ENCODE results near the gene MACF1. TPM values are rescaled to one million over a fixed set of nuclear protein-coding genes. Genes with fewer than 3 reads are reported as not detected.
"Not testable (repeated sequence)": the region's sequence is repeated elsewhere in the genome, so short reads cannot be mapped to it uniquely, and the experiment has no call there.

The MACF1 gene
- total RNA-seq, 1 donor from 2014 or later = 396 TPM

DNA sequence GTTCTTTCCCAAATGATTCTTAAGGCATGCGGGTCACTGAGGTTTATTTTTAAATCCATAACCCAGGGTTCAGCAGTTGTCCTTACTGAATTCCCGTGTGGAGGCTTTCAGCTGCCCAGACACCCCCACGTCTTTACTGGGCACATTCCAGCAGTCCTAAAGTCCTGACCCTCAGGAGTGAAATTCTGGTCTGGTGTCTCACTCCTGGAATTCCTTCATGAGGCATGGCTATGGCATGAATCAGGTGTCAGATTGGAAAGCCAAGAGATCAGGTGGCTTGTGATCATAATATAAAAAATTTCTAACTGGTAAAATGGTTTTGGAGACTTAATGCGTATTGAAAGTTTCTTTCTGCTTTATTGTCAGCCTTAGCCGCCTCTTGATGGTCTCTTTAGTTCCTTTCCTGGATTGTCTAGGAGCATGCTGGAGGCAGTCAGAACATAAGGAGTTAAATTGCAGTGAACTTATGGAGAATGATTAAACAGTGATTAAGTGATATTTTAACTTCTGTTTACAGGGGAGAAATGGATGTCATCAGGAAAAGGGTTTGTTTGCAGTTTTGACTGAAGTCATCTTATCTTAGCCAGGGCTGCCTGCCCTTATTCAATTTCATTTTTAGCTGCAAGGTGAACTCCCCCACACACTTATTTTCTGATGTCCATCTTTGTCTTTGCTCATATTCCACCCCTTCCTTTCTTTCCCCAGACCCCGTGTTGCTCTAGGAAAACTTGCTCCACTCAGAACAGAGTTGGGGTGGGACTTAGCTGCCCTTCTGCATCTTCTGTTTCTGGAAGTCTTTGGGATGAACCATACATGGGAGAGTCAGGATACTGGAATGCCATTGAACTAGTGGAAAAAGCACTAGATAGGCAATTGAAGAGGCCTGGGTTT is 25.7 kb upstream of the MACF1 start:
- intact Hi-C loops (cut with micrococcal nuclease) = no loop called here

DNA sequence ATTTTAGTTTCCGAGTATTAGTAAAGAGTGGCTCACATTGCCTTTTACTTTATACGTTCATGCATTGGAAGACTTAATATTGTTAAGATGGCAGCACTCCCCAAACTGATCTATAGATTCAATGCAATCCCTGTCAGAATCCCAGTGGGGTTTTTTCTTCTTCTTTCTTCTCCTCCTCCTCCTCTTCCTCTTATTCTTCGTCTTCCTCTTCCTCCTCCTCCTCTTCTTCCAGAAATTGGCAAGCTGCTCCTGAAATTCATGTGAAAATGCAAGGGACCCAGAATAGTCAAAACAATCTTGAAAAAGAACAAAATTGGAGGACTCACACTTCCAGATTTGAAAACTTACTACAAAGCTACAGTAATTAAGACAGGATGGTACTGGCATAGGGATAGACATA is 23.2 kb upstream of the MACF1 start:
- intact Hi-C loops (cut with micrococcal nuclease) = loop anchor here (5.0 kb wide), 1 partner anchor 36 kb away; no protein-coding TSS in a partner anchor

DNA sequence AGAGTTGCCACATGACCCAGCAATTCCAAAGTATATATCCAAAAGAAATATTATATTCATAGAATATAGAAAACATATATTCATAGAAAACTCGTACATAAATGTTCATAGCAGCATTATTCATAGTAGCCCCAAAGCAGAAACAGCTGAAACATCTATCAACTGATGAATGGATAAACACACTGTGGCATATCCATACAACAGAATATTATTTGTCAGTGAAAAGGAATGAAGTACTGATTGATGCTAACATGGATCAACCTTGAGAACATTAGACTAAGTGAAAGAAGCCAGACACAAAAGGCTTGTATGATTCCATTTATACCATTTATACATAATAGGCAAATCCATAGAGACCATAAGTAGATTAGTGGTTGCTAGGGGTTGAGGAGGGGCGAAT is 21.7 kb upstream of the MACF1 start:
- intact Hi-C loops (cut with micrococcal nuclease) = loop anchor here (1.0 to 5.0 kb wide), 4 partner anchors 9 to 146 kb away; no protein-coding TSS in a partner anchor

DNA sequence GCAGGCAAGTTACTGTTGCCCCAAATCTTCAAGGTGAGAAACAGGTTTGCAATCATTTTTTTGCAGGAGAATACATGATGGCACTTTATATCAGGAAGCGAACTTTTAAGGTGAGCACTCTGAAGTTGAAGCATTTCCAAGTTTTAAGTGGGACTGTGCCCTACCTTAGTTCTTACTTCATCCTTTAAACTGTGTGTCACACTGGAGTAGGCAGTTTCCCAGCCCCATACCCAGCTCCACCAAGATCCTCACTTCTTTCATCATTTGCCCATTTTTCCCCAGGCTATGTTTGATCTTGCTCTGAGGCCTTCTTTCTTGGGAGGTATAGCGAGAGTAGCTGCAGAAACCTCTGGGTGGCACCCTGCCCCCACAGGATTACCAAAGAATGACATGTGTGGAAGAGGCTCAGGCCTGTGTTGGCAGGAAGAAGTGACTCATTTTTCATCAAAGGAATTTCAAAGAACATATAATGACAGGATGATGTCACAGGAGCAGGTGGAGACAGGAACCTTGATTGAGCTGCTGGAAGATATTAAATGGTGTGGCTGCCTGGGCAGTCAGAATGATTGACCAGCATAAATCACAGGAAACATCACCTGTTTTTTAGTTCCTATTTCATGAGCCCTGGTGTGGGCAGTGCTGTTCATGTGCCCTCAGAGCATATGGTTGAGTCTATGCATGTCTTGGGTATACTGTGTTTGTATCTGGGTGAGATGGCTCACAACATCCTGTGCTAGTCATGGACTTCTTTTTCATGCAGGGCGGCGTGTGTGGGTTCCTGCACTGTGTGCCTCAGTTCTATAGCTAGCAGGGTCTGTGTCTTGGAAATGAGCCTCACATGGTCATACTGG is 20.8 kb upstream of the MACF1 start:
- intact Hi-C loops (cut with micrococcal nuclease) = loop anchor here (1.0 to 5.0 kb wide), 4 partner anchors 9 to 145 kb away; no protein-coding TSS in a partner anchor

DNA sequence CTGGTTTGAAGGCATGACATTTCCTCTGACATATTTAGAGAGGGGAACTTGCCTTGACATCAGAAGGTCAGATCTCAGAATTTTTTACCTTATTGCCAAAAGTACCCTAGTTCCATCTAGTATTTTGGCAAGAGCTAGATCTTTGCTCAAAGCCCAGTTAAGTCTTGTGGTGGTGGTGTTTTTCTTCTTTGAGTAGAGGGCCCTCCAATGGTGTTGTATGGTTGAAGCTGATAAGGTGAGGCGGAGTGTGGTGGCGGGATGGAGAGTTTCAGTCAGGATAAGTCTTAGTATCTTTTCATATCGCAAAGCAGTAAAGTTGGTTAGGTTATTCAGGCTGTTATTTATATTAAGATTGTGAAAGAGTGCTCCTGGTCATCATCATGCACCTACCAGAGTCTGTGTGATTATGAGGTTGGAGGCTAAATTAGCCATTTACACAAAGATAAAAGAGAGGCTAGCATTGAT is 20.1 kb upstream of the MACF1 start:
- intact Hi-C loops (cut with micrococcal nuclease) = loop anchor here (5.0 kb wide), 1 partner anchor 33 kb away; no protein-coding TSS in a partner anchor

DNA sequence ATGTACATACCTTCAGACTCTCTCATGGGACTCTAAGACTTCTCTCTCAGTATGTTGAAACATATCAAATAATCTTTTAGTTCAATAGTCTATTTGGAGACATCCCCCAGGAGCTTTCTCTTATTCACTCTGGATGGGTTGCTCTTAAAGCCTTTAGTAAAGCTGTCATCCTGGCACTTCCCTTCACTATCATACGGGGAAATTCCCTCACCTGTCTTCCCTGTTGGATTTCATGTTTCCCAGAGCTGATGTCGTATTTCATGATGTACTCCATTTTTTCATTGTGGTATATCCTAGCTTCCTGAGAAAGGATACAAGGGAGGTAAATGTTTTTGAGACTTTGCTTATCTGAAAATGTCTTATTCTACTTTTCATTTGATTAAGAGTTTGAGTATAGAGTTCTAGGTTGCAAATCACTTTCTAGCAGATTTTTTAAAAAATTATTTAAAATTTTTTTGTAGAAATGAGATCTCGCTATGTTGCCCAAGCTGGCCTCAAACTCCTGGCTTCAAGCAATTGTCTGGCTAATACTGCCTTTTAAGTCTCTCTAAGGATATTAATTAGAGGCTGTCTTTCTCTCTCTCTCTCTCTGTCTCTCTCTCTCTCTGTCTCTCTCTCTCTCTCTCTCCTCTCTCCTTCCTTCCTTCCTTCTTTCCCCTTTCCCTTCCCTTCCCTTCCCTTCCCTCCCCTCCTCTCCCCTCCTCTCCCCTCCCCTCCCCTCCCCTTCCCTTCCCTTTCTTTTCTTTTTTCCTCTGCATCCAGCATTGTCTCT is 17.0 kb upstream of the MACF1 start:
- intact Hi-C loops (cut with micrococcal nuclease) = no loop called here

DNA sequence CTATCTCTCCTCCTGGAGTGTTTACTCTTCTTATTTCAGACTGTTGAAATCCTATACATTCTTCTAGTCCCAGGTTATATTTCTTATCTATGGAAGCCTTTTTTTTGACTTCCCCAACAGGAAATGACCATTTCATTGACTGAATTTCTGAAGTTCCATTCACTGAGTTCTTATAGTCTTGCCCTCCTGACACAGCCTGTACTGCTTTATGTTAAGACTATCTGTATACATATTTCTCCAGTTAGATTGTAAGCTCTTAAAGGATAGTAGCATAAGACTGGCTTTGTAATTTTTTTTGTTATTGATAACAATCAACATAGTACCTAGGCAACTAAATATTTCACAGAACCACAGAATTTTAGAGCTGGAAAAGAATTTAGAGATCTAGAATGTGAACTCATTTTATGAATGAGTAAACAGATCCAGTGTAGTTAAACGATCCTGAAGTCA is 14.9 kb upstream of the MACF1 start:
- intact Hi-C loops (cut with micrococcal nuclease) = loop anchor here (5.0 kb wide), 1 partner anchor 388 kb away; the partner anchor contains the start of gene PABPC4

DNA sequence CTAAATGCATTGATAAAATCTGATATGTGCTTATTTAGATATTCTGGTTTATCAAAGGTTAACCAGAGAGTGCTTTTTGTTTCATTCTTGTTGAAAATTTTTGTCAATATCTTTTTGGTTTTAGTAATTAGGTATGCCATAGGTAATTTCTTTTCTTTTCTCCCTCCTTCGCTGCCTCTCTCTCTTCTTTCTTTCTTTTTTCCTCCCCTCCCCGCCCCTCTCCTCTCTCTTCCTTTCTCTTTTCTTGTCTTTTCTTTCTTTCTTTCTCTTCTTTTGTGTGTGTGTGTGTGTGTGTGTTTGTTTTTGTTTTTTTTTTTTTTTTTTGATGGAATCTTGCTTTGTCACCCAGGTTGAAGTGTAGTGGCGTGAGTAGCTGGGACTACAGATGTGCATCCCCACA is 14.4 kb upstream of the MACF1 start:
- intact Hi-C loops (cut with micrococcal nuclease) = loop anchor here (5.0 kb wide), 1 partner anchor 387 kb away; the partner anchor contains the start of gene PABPC4

DNA sequence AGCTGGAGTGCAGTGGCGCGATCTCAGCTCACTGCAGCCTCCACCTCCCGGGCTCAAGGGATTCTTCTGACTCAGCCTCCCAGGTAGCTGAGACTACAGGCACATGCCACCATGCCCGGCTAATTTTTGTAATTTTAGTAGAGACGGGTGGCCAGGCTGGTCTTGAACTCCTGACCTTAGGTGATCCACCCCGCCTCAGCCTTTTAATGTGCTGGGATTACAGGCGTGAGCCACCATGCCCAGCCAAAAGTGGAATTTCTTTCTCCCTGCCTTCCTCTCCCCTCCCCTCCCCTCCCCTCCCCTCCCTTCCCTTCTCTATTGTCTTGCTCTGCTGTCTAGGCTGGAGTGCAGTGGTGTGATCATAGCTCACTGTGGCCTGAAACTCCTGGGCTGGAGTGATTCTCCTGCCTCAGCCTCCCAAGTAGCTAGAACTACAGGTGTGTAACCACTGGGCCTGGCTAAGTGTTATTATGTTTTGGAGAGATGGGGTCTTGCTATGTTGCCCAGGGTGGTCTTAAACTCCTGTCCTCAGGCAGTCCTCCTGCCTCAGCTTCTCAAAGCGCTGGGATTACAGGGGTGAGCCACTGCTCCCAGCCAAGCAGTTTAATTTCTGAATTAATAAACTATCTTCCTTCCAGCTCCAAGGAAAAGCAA is 10.0 kb upstream of the MACF1 start:
- intact Hi-C loops (cut with micrococcal nuclease) = loop anchor here (5.0 kb wide), 2 partner anchors 383 to 1063 kb away; partner anchors contain the start of genes PABPC4 and ZMPSTE24

DNA sequence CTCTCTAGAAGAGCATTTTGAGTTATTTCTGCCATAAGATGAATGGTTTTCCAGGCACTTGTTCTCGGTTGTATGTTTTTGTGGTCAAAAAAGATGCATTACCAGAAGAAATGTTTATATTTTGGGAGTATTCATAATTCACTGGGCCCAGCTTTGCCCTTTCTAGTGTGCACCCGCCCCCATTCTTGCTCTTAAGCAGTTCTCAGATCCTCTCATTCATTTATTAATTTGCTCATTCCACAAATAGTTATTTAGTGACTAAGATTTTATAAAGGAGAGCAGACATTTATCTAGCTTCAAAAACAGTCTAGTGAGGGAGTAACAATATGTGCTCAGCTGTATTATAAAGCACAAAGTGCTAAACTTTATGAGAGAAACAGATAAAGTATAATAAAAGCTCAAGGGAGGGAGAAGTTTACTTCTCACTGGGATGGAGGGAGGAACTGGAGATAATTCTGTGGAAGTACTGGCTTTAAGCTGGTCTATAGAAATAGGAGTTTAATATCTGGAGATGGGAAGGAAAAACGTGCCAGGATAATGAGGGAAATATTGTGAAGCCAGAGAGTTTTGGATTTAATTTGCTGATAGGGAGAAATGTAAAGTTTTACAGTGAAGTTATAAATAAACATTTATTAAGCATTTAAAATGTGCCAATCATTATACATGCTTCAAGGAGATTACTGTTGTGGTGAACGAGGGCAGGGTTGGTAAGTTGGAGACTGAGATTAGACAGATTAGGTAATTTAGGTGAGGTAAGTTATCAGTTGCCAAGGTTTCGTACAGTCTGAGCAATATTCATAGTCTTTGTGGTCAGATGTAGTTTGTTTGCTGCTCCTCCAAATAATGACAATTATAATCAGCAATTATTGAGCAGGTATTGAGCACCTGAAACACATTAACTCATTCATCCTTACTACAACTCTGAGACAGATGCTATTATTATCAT is 9.1 kb upstream of the MACF1 start:
- intact Hi-C loops (cut with micrococcal nuclease) = loop anchor here (1.0 to 5.0 kb wide), 2 partner anchors 10 to 1062 kb away; partner anchors contain the start of gene ZMPSTE24

DNA sequence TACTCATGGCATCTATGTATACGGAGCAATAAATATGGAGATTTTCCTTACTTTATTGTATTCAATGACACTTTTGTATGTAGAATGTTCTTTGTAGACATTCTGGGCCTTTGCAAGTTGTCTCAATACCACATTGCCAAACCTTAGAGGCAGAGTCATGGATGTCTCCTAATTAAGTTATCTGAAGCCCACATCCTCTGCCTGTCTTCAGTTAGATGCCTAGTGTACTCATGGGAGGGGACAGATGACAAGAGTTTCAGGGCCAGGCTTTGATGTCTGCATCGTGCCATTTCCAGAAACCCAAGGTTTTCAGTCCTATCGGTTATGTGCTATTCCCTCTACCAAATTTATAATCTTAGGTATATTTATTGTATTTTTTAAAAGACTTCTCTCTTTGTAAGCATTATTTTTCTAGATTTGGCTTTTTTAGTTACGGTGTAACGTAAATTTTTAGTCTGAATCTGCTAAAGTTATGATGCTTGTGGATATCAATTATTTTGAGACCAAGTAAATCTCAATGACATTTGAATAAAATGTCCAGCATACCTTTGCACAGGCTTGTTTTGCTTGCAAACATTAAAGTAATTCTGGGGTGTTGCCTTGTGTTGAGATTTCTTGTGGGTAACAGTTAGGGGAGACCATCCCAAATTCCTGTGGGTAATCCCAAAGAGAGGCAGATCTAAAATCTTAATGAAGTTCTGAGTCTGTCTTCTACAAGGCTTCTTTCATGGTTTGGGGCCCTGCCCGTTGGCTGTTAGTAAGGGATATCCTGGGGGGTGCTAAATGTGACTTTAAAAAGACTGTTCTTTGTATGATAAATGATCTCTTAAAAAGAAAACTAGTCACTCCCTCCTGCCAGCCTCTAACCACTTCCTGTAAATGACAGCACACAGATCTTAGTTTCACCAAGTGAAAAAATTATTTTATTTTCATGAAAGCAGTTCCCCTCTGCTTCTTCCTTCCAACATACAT is 8.0 kb upstream of the MACF1 start:
- intact Hi-C loops (cut with micrococcal nuclease) = loop anchor here (1.0 to 5.0 kb wide), 2 partner anchors 9 to 1061 kb away; partner anchors contain the start of gene ZMPSTE24

DNA sequence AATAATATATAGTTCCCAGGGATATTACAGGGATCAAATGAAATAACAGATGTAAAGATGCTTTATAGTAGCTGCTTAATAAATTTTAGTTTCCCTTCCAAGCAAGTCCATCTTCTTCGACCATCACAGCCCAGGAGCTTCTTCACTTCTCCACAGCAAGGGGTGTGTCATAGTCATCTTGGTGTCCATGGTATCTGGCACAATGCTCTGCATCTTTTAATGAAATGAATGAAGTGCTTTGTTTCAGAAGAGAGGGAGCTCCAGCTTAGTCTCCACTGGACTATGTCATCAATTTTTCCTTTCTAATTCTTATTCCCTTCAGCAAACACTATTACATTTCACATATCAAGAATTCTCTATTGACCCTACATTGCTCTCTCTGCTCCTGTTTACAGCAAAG is 4.9 kb upstream of the MACF1 start:
- intact Hi-C loops (cut with micrococcal nuclease) = loop anchor here (5.0 kb wide), 1 partner anchor 1058 kb away; the partner anchor contains the start of gene ZMPSTE24

DNA sequence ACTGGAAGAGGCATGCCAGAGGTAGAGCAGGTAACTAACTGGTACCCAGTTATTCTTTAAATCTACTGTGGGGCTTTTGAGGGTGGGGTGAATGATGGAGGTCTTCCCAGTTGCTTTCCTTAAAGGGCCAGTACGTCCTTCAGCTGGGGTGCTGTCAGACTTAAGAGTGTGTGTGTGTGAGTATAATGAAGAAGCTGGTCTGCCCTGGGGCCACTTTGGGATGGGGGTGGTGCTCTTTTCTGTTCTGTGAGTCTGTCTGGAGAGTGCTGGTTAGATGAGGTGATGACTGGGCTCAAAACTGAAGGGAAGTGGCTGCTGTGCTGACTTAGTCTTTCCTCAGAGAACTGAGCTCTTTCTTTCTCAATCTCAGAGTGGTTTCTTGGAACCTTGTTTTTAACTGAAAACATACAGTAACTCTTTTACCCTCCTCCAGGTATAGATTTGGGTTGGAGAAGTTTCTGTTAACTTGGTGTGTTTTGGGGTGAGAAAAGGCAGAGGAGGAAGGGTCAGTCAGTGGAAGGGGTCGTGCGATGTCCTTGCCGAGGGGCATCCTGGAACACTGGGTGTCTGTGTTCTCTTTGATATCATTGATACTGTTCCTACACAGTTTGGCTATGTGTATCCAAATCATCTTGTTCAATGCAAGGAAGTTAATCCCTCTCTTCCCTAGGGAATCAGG is 746 bp downstream of the MACF1 start:
- intact Hi-C loops (cut with micrococcal nuclease) = loop anchor here (1.0 kb wide), 2 partner anchors 9 to 10 kb away; no protein-coding TSS in a partner anchor

DNA sequence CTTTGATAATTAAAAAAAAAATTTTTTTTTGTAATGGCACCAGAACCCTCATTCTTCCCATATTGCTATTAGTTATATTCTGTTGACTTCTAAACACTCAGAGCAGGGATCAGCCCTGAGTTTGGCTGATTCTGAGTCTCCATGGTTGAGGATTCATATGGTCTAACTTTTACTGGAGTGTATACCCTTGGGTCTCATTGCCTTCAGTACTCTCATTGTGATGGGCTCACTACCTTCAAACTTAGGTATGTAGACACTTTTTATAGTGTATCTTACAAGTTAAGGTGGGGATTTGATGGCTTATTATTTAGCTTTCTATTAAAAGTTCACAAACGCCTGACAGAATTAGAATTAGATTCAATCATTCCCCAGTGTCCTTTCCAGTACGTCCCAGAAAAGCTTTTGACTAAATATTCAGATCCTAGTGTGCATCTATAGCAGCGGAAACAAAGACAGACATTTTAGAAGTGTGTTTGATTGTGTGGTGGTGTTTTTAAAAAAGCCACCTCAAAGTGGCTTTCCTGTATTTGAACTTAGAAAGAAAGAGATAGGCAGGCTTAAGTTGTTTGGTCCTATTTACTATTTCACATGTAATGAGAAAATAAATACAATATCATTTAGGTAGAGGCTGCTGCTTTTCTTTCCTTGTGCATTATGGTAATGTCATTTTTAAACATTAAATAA is 1.4 kb downstream of the MACF1 start:
- intact Hi-C loops (cut with micrococcal nuclease) = loop anchor here (1.0 kb wide), 3 partner anchors 9 to 14 kb away; no protein-coding TSS in a partner anchor

DNA sequence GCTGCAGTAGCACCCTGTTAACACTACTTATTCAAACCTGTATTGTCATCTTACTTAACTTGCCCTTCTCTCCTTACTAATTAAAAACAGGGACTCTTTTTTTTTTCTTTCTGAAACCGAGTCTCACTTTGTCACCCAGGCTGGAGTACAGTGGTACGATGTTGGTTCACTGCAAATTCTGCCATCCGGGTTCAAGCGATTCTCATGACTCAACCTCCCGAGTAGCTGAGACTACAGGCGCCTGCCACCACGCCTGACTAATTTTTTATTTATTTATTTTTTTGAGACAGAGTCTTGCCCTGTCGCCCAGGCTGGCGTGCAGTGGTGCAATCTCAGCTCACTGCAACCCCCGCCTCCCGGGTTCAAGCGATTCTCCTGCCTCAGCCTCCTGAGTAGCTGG is 3.9 kb downstream of the MACF1 start:
- intact Hi-C loops (cut with micrococcal nuclease) = not testable (repeated sequence)

DNA sequence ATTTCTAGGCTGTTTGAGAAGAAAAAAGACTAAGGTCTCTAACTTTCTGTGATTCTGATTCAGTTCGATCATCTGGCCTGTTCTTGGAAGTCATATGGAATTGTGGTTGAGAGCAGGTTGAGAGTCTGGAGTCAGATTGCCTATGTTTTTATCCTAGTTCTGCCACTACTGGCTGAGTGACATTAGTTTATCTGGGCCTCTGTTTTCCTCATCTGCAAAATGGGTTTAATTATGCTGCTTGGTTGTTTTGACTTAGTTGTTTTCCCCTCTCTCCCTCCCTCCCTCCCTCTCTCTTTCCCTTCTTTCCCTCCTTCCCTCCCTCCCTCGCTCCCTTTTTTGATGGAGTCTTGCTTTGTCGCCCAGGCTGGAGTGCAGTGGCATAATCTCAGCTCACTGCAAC is 6.2 kb downstream of the MACF1 start:
- intact Hi-C loops (cut with micrococcal nuclease) = no loop called here

Data from T-helper 2 cell treated with Interferon-gamma antibody and Interleukin-4, amounts not matched to agents 100 ng/mL and 5 ng/mL, for 36 hours (primary cell).